Glutamatergic neuron (in vitro differentiated cells): ENCODE measurements around the gene TMSB4X. TPM values are rescaled to one million over a fixed set of nuclear protein-coding genes. Genes with fewer than 3 reads are reported as not detected.

Source experiments
- DNase-seq: peaks from one replicate; pipeline ENCODE4 v3.0.0; 2022
- H3K27ac Mint-ChIP-seq: one replicate; pipeline ENCODE4 v1.8.0; 2020; ENCODE audit warnings: mild to moderate bottlenecking, mixed read lengths, inconsistent platforms; ENCODE audit not compliant: unreplicated experiment
- H3K27me3 Mint-ChIP-seq: one replicate; pipeline ENCODE4 v1.8.0; 2020; ENCODE audit warnings: mild to moderate bottlenecking, moderate library complexity, mixed read lengths, inconsistent platforms; ENCODE audit not compliant: unreplicated experiment
- H3K36me3 Mint-ChIP-seq: one replicate; pipeline ENCODE4 v1.8.0; 2020; ENCODE audit warnings: mild to moderate bottlenecking, mixed read lengths, inconsistent platforms; ENCODE audit not compliant: unreplicated experiment
- H3K4me1 Mint-ChIP-seq: one replicate; pipeline ENCODE4 v1.8.0; 2020; ENCODE audit warnings: mild to moderate bottlenecking, low read depth, mixed read lengths, inconsistent platforms; ENCODE audit not compliant: unreplicated experiment
- H3K4me3 Mint-ChIP-seq: one replicate; pipeline ENCODE4 v1.8.0; 2020; ENCODE audit warnings: mild to moderate bottlenecking, mixed read lengths, inconsistent platforms; ENCODE audit not compliant: unreplicated experiment
- H3K9me3 Mint-ChIP-seq: one replicate; pipeline ENCODE4 v1.8.0; 2020; ENCODE audit warnings: mild to moderate bottlenecking, moderate library complexity, mixed read lengths, inconsistent platforms; ENCODE audit not compliant: unreplicated experiment
- total RNA-seq: library from RNA; stranded (reverse); fragmentation: NEBNext Ultra II Directional; extraction: Animal tissue kit (Norgen Biotek cat#: 25700); gene quantifications from one replicate; pipeline ENCODE4 v1.2.1, GENCODE V29; 2021; ENCODE audit not compliant: unreplicated experiment
- TF ChIP-seq, protein P1 (sequence below): fragments of 200-600 bp; sonication (generic); IDR thresholded peaks from one replicate; pipeline ENCODE4 v1.5.0; 2021; ENCODE audit not compliant: partially characterized antibody, unreplicated experiment

The TMSB4X gene
- total RNA-seq, 1 donor from 2014 or later = 4,532 TPM

DNA sequence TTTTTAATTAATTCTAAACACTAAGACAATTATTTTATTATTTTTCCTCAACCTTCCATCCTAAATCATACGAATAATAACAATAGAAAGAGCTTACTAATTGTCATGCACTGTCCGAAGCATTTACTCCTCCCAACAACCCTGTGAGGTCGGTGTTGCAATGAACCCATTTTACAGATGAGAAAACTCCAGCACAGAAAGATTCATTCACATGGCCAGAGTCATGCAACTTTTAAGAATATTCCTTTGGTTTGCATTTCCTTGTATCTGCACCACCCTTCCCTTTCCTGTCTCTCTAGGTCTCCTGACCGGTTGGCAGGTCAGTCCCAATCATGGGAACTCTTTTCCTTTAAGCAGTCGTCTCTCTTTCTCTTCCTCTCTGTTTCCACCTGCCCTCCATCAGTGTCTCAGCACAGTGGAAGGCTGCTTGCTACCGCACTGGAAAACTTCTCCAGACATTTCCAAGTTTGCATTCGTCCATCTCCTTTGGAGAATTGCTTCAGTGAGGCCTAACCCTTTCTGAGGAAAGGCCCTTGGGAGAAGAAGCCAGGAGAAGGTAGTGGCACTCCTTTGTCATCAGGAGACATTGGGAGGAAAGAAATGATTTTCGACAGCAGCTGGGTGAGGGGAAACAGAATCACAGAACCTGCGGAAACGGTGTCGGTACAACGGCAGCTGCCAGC is 1.9 kb upstream of the TMSB4X start:
- no peaks in the 10 kb centered on the region for H3K36me3 Mint-ChIP-seq
- peak overlapping the region; percentile 99 for H3K27ac Mint-ChIP-seq
- DNase-seq = no peak
- peaks cover 27% of the 10 kb centered on the region for H3K27me3 Mint-ChIP-seq
- TF ChIP-seq, protein P1, sequence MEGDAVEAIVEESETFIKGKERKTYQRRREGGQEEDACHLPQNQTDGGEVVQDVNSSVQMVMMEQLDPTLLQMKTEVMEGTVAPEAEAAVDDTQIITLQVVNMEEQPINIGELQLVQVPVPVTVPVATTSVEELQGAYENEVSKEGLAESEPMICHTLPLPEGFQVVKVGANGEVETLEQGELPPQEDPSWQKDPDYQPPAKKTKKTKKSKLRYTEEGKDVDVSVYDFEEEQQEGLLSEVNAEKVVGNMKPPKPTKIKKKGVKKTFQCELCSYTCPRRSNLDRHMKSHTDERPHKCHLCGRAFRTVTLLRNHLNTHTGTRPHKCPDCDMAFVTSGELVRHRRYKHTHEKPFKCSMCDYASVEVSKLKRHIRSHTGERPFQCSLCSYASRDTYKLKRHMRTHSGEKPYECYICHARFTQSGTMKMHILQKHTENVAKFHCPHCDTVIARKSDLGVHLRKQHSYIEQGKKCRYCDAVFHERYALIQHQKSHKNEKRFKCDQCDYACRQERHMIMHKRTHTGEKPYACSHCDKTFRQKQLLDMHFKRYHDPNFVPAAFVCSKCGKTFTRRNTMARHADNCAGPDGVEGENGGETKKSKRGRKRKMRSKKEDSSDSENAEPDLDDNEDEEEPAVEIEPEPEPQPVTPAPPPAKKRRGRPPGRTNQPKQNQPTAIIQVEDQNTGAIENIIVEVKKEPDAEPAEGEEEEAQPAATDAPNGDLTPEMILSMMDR = no peak
- H3K4me3 Mint-ChIP-seq = peak overlapping the region; percentile 91
- H3K4me1 Mint-ChIP-seq = peaks cover 30% of the 10 kb centered on the region
- H3K9me3 Mint-ChIP-seq = peaks cover 27% of the 10 kb centered on the region

DNA sequence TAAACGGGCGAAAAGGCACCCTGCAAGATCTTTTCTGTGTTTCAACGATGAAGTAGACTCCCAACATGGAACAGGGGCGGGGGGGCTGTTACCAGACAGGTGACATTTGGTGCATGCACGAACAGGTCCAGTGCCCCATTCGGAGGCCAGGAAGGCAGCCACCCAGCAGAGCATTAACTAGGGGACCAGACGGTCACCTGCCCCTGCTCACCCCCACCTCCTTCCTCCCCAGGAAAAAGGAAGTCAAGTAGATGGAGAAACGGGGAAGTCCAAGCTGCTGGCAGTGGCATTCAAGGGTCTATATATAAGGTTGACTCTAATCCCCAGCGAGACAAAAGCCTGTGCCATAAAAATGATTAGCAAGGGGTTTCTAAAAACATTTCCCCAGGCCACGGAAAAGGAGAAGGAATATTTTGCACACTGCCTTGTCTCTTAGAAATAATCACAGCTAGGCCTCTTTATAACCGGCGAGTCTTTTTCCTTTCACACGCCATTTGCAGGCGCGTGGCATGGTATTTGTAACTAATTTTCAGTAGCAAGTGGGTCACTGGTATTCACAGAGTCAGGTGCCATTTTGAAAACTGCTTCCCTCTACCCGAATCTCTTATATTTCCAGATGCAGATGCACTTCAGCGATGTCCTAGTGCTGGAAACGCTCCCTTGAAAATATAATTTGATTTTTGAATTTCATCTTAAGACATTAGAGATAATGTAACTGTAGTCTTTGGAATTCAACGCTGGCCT is 1.2 kb upstream of the TMSB4X start:
- H3K27ac Mint-ChIP-seq = peak overlapping the region; percentile 99
- DNase-seq = no peak

DNA sequence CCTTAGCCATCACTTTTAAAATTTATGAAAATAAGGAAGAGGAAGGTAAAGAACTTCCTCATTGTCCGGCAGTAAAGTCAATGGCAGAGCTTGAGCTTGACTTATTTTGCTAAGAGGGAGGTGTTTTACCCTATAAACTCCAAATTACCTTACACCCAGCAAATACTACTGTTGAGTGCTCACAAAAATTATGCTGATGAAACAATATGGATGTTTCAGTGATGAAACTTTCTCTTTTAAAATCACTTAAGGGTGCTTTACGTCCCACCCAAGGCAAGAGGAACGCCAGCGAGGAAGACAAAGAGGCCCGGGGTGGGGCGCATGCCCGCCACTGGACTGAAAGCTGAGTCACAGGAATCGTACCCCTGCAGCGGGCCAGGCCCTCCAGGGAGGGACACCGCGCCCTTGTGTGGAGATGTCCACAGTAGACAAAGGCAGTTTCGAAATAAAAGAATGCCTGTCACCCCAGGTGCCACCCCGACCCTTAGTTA is 560 bp upstream of the TMSB4X start:
- Mint-ChIP-seq H3K27me3 (peaks cover 31% of the 10 kb centered on the region), H3K4me1 (peaks cover 39% of the 10 kb centered on the region), H3K4me3 (peak overlapping the region; percentile 91), H3K9me3 (peaks cover 27% of the 10 kb centered on the region), H3K27ac (peak overlapping the region; percentile 99), H3K36me3 (no peaks in the 10 kb centered on the region)
- DNase-seq = peak; percentile 67
- TF ChIP-seq, protein P1 = no peak

More for the DNA sequence above, 1.2 kb upstream of the TMSB4X start:
- Mint-ChIP-seq H3K36me3 (no peaks in the 10 kb centered on the region), H3K4me3 (peak overlapping the region; percentile 91), H3K9me3 (peaks cover 27% of the 10 kb centered on the region), H3K27me3 (peaks cover 29% of the 10 kb centered on the region), H3K4me1 (peaks cover 36% of the 10 kb centered on the region)
- TF ChIP-seq, protein P1 = no peak

DNA sequence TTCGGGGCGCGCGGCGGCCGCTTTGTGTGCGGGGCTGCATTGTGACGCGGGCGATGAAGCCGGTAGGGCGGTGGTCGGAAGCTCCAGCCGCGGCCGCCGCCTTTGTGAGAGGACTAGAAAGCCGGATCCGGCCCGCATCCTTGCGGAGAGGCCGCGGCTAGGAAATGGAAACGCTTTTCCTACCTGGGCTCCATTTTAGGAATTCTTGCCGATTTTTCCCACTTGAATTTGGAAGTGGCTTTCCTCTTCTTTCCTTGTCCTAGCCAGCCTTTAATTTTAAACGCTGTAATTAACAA is 708 bp downstream of the TMSB4X start:
- H3K27ac Mint-ChIP-seq = peak overlapping the region; percentile 99
- TF ChIP-seq, protein P1 = no peak
- DNase-seq = no peak
- peaks cover 39% of the 10 kb centered on the region for H3K4me1 Mint-ChIP-seq
- peaks cover 27% of the 10 kb centered on the region for H3K9me3 Mint-ChIP-seq
- H3K36me3 Mint-ChIP-seq = no peaks in the 10 kb centered on the region
- peaks cover 31% of the 10 kb centered on the region for H3K27me3 Mint-ChIP-seq
- H3K4me3 Mint-ChIP-seq = peak overlapping the region; percentile 91
